Liver (tissue), 3 donors: ENCODE data around the gene PIN1.

Source experiments
- ATF3 ChIP-seq: IDR thresholded peaks from 2 replicates; pipeline ENCODE4 v1.6.1; 2016; ENCODE audit warnings: antibody characterized with exemption
- CTCF ChIP-seq: fragments of 150-350 bp; IDR thresholded peaks from 2 replicates; pipeline ENCODE4 v1.5.1; 2017; ENCODE audit warnings: improper control_type of control experiment, low read depth, low read length; ENCODE audit not compliant: missing input control
- FOXA1 ChIP-seq: IDR thresholded peaks from 2 replicates; pipeline ENCODE4 v1.6.1; 2016; ENCODE audit warnings: antibody characterized with exemption
- RAD21 ChIP-seq, 2 donors: IDR thresholded peaks; 2 replicates each; pipeline ENCODE4 v1.6.1; 2016; ENCODE audit warnings: antibody characterized with exemption in 2 of 2, mild to moderate bottlenecking in 2 of 2
- SP1 ChIP-seq: IDR thresholded peaks from 2 replicates; pipeline ENCODE4 v1.6.1; 2018; ENCODE audit warnings: antibody characterized with exemption, mild to moderate bottlenecking
- TAF1 ChIP-seq: conservative IDR thresholded peaks from 2 replicates; pipeline ENCODE4 v1.6.1; 2016; ENCODE audit warnings: antibody characterized with exemption, mild to moderate bottlenecking
- donor health status: healthy.
- donor health status: healthy.

- TF ChIP-seq CTCF: no peak
- TF ChIP-seq SP1: no peak
- no peak for TF ChIP-seq FOXA1
- TF ChIP-seq TAF1: no peak
- no peak for TF ChIP-seq RAD21 (IDR thresholded peaks at IDR 0.05)
- no peak for TF ChIP-seq ATF3
Observed at GRCh38 chr19:9808855-9809824, 26.0 kb upstream of the PIN1 start.
